Right renal pelvis (tissue), 4 donors: ENCODE results near the gene PLPPR1. TPM values are rescaled to one million over a fixed set of nuclear protein-coding genes. Genes with fewer than 3 reads are reported as not detected.
A peak's percentile ranks its signal among the peaks of the same experiment; 100 is the strongest.
"Not testable (repeated sequence)": the region's sequence is repeated elsewhere in the genome, so short reads cannot be mapped to it uniquely, and the experiment has no call there.

Source experiments
- DNase-seq, 4 donors: peaks; one replicate each; pipeline ENCODE4 v3.0.0-alpha.2; 2013; ENCODE audit warnings: low read depth in 4 of 4, low spot score in 3 of 4, missing footprints in 1 of 4
- polyA plus RNA-seq, 4 donors: library from polyadenylated mRNA; unstranded; fragments of 120-200 nt; gene quantifications; one replicate each; pipeline ENCODE4 v1.2.1, GENCODE V29; 2013; ENCODE audit not compliant: insufficient read length in 4 of 4

The PLPPR1 gene
- polyA plus RNA-seq, 4 donors = 18.1 to 22.8 (median 20.6) TPM

GRCh38 chr9:101119206-101119819 lies 90.8 kb downstream of the PLPPR1 start:
- DNase-seq = peak; percentile 22 to 39 (median 34)

- DNase-seq = no peak
Measured at GRCh38 chr9:101121836-101122399, 93.4 kb downstream of the PLPPR1 start.

GRCh38 chr9:101126556-101126955 lies 98.0 kb downstream of the PLPPR1 start:
- no peak for DNase-seq

- not testable (repeated sequence) for DNase-seq
Measured at GRCh38 chr9:101127369-101127768, 98.8 kb downstream of the PLPPR1 start.

- DNase-seq = no peak
Measured at GRCh38 chr9:101128623-101129022, 100.1 kb downstream of the PLPPR1 start.

GRCh38 chr9:101130054-101130453 lies 101.5 kb downstream of the PLPPR1 start:
- no peak for DNase-seq

GRCh38 chr9:101131326-101131725 lies 102.8 kb downstream of the PLPPR1 start:
- no peak for DNase-seq

- DNase-seq = no peak
Measured at GRCh38 chr9:101132801-101133200, 104.3 kb downstream of the PLPPR1 start.

GRCh38 chr9:101138509-101138908 lies 110.0 kb downstream of the PLPPR1 start:
- DNase-seq = no peak

- DNase-seq = no peak
Measured at GRCh38 chr9:101139082-101139481, 110.6 kb downstream of the PLPPR1 start.

GRCh38 chr9:101140764-101141163 lies 112.2 kb downstream of the PLPPR1 start:
- DNase-seq = no peak

- no peak for DNase-seq
Measured at GRCh38 chr9:101146508-101146907, 118.0 kb downstream of the PLPPR1 start.

- no peak for DNase-seq
Measured at GRCh38 chr9:101148344-101148743, 119.8 kb downstream of the PLPPR1 start.

GRCh38 chr9:101158361-101158760 lies 129.8 kb downstream of the PLPPR1 start:
- no peak for DNase-seq

GRCh38 chr9:101162231-101162630 lies 133.7 kb downstream of the PLPPR1 start:
- DNase-seq = no peak

GRCh38 chr9:101165131-101165530 lies 136.6 kb downstream of the PLPPR1 start:
- DNase-seq = no peak

GRCh38 chr9:101167490-101168134 lies 139.1 kb downstream of the PLPPR1 start:
- DNase-seq = peak in 1 of 4 donors; percentile 14

- DNase-seq = no peak
Measured at GRCh38 chr9:101172616-101173015, 144.1 kb downstream of the PLPPR1 start.

GRCh38 chr9:101173907-101174306 lies 145.4 kb downstream of the PLPPR1 start:
- DNase-seq = no peak

GRCh38 chr9:101176384-101176783 lies 147.9 kb downstream of the PLPPR1 start:
- no peak for DNase-seq

- DNase-seq = peak in 1 of 4 donors; percentile 24
Measured at GRCh38 chr9:101184813-101185278, 156.3 kb downstream of the PLPPR1 start.

GRCh38 chr9:101191723-101192122 lies 163.2 kb downstream of the PLPPR1 start:
- DNase-seq = no peak
